Measurements from ENCODE around the gene KAT5. TPM values are rescaled to one million over a fixed set of nuclear protein-coding genes. Genes with fewer than 3 reads are reported as not detected.
A peak's percentile ranks its signal among the peaks of the same experiment; 100 is the strongest.
"Not testable (repeated sequence)": the region's sequence is repeated elsewhere in the genome, so short reads cannot be mapped to it uniquely, and the experiment has no call there.

Gene KAT5
- total RNA-seq, 1 donor from 2014 or later: 76.3 TPM

DNA sequence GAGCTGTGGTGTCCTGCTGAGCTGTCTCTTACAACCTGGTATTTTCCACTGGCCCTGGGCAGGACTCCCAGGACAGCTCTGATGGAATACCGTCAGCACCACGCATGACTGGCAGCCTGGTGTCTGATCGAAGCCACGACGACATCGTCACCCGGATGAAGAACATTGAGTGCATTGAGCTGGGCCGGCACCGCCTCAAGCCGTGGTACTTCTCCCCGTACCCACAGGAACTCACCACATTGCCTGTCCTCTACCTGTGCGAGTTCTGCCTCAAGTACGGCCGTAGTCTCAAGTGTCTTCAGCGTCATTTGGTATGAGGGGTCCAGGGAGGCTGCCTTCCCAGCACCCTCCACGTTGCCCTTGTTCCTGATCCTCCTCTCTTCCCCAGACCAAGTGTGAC is 2.4 kb downstream of the KAT5 start:
- intact Hi-C loops (cut with micrococcal nuclease): loop anchor here (5.0 kb wide), 3 partner anchors 58 to 288 kb away; partner anchors contain the start of genes BANF1, EIF1AD, FAM89B and ZNRD2
- no peak overlapping the region for H3K27ac Mint-ChIP-seq
- no peaks in the 10 kb centered on the region for H3K27me3 Mint-ChIP-seq (ENCODE audit: low read depth)
- peak overlapping the region; percentile 54 for H3K4me3 Mint-ChIP-seq (ENCODE audit: low read depth)
- H3K36me3 Mint-ChIP-seq (ENCODE audit: low read depth): peaks cover 65% of the 10 kb centered on the region
- no peak for DNase-seq (ENCODE audit: low spot score)
- peaks cover 32% of the 10 kb centered on the region for H3K4me1 Mint-ChIP-seq (ENCODE audit: low read depth)
- no peaks in the 10 kb centered on the region for H3K9me3 Mint-ChIP-seq

DNA sequence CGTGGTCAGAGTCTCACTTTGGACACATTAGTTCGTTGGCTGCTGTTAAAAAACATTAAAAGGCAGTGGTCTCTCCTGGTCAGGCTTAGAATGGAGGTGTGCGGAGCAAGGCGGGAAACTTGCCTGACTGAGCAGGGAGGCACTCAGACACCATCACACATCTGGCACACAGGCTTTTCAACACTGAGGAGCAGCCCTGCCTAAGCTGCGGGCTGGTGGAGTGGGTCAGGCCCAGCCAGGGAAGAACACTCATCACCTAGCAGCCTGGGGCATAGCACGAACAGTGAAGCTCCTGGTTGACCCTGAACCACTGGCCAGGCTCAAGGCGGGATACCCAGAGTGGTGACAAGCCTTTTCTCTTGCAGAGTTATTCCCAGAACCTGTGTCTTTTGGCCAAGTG is 4.2 kb downstream of the KAT5 start:
- intact Hi-C loops (cut with micrococcal nuclease): no loop called here
- no peaks in the 10 kb centered on the region for H3K9me3 Mint-ChIP-seq
- no peak for DNase-seq (ENCODE audit: low spot score)
- no peak overlapping the region for H3K4me3 Mint-ChIP-seq (ENCODE audit: low read depth)
- no peak overlapping the region for H3K27ac Mint-ChIP-seq
- no peaks in the 10 kb centered on the region for H3K27me3 Mint-ChIP-seq (ENCODE audit: low read depth)
- peaks cover 29% of the 10 kb centered on the region for H3K4me1 Mint-ChIP-seq (ENCODE audit: low read depth)
- H3K36me3 Mint-ChIP-seq (ENCODE audit: low read depth): peaks cover 72% of the 10 kb centered on the region

DNA sequence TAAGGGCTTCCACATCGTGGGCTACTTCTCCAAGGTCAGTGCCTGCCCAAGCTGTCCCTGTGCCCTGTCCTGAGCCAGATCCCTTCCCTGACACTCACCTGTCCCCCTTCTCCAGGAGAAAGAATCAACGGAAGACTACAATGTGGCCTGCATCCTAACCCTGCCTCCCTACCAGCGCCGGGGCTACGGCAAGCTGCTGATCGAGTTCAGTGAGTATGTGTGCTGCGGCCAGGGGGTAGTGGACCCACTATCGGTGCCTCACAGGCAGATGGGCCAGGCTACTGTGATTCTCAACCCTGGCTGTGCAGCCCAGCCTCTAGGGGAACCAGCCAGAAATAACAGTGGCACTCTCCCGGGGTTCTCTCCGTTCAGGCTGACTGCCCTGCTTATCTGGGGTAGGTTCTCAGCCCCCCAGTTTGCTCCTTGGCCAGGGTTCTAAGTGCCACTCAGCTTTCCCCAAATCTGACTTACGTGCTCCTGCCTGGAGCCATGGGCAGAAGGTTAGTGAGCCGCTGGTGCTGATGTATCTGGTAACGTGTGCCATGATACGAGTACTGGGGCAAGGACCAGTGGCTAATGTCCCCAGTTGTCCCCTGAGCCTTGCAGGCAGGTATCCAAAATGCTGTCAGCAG is 4.8 kb downstream of the KAT5 start:
- Mint-ChIP-seq H3K4me3 (ENCODE audit: low read depth) (no peak overlapping the region), H3K27ac (no peak overlapping the region), H3K9me3 (no peaks in the 10 kb centered on the region), H3K4me1 (ENCODE audit: low read depth) (peaks cover 29% of the 10 kb centered on the region), H3K36me3 (ENCODE audit: low read depth) (peaks cover 72% of the 10 kb centered on the region), H3K27me3 (ENCODE audit: low read depth) (no peaks in the 10 kb centered on the region)
- intact Hi-C loops (cut with micrococcal nuclease): no loop called here
- DNase-seq (ENCODE audit: low spot score): no peak

DNA sequence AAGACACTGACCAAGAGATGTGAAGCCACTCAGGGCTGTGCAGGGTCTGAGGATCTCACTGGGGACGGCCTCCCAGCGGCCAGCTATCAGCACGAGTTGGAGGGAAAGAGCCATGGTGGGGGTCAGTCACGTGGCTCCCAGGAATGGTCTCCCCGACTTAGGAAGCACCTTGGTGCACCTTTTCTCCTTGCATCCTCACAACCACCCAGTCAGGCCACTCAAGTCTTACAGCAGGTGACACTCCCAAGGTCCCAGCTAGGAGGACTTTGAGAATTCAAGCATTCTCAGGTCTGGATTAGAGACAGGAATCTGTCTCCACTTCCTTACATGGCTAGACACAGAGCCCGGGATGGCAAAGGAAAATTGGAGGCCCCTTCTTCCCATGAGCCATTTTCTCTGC is 5.9 kb downstream of the KAT5 start:
- H3K27me3 Mint-ChIP-seq (ENCODE audit: low read depth): no peaks in the 10 kb centered on the region
- H3K36me3 Mint-ChIP-seq (ENCODE audit: low read depth): peaks cover 68% of the 10 kb centered on the region
- peaks cover 25% of the 10 kb centered on the region for H3K4me1 Mint-ChIP-seq (ENCODE audit: low read depth)

DNA sequence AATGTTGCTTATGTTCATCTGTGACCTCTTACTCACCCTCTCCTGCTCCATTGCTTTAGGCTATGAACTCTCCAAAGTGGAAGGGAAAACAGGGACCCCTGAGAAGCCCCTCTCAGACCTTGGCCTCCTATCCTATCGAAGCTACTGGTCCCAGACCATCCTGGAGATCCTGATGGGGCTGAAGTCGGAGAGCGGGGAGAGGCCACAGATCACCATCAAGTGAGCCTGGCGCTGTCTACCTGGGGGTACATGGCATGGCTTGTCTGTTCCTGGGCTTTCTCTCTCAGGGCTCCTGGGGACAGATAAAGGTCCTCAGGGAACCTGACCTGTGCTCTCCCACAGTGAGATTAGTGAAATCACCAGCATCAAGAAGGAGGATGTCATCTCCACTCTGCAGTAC is 6.5 kb downstream of the KAT5 start:
- peaks cover 21% of the 10 kb centered on the region for H3K4me1 Mint-ChIP-seq (ENCODE audit: low read depth)
- H3K27ac Mint-ChIP-seq: no peak overlapping the region
- H3K27me3 Mint-ChIP-seq (ENCODE audit: low read depth): peaks cover 2% of the 10 kb centered on the region
- no peaks in the 10 kb centered on the region for H3K9me3 Mint-ChIP-seq
- peaks cover 62% of the 10 kb centered on the region for H3K36me3 Mint-ChIP-seq (ENCODE audit: low read depth)
- intact Hi-C loops (cut with micrococcal nuclease): no loop called here
- peak overlapping the region; percentile 96 for H3K4me3 Mint-ChIP-seq (ENCODE audit: low read depth)
- no peak for DNase-seq (ENCODE audit: low spot score)

More for the DNA sequence above, 5.9 kb downstream of the KAT5 start:
- Mint-ChIP-seq H3K9me3 (no peaks in the 10 kb centered on the region), H3K4me3 (ENCODE audit: low read depth) (no peak overlapping the region), H3K27ac (no peak overlapping the region)
- intact Hi-C loops (cut with micrococcal nuclease): no loop called here
- DNase-seq (ENCODE audit: low spot score): no peak

DNA sequence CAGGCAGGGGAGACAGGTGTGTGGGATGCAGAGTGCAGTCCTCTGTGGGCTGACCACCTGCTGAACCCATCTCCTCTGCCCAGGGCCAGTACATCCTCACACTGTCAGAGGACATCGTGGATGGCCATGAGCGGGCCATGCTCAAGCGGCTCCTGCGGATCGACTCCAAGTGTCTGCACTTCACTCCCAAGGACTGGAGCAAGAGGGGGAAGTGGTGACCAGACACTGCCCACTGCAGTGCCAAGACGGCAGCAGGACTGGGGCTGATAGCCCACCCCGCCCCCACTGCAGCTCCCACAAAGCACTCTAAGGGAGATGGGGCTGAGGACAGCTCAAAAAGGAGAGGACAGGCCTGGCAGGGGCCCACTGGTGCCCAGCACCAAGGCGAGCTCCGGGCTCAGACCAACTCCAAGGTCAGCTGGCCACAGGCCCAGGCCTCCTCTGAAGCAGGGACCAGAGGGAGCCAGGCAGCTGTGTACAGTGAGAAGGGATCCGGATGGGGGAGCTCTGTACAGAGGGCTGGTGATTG is 7.0 kb downstream of the KAT5 start:
- intact Hi-C loops (cut with micrococcal nuclease): no loop called here
- H3K4me1 Mint-ChIP-seq (ENCODE audit: low read depth): peaks cover 18% of the 10 kb centered on the region
- peaks cover 3% of the 10 kb centered on the region for H3K27me3 Mint-ChIP-seq (ENCODE audit: low read depth)
- H3K27ac Mint-ChIP-seq: no peak overlapping the region
- peaks cover 58% of the 10 kb centered on the region for H3K36me3 Mint-ChIP-seq (ENCODE audit: low read depth)
- H3K9me3 Mint-ChIP-seq: no peaks in the 10 kb centered on the region
- DNase-seq (ENCODE audit: low spot score): no peak
- peak overlapping the region; percentile 96 for H3K4me3 Mint-ChIP-seq (ENCODE audit: low read depth)

DNA sequence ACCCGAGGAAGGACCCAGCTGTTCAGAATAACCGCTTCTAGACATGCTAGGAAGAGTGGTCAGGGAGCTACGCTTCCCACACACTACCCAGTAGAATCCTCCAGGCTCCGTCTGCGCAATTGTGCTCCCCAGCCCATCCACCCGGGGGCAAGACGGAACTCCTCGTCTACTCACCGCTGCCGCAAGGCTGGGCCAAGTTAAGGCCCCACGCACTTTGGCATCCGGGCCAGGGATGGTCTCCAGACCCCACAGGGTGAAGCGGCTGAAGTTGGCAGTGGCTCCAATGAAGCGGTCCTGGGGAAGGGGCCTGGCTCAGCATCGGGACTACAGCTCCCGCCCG is 7.8 kb downstream of the KAT5 start:
- Mint-ChIP-seq H3K27ac (peak overlapping the region; percentile 90), H3K4me3 (ENCODE audit: low read depth) (peak overlapping the region; percentile 96), H3K4me1 (ENCODE audit: low read depth) (peaks cover 16% of the 10 kb centered on the region), H3K27me3 (ENCODE audit: low read depth) (peaks cover 3% of the 10 kb centered on the region), H3K36me3 (ENCODE audit: low read depth) (peaks cover 50% of the 10 kb centered on the region), H3K9me3 (no peaks in the 10 kb centered on the region)
- intact Hi-C loops (cut with micrococcal nuclease): loop anchor here (1.0 kb wide), 1 partner anchor 8 kb away; the partner anchor contains the start of gene KAT5
- DNase-seq (ENCODE audit: low spot score): no peak

DNA sequence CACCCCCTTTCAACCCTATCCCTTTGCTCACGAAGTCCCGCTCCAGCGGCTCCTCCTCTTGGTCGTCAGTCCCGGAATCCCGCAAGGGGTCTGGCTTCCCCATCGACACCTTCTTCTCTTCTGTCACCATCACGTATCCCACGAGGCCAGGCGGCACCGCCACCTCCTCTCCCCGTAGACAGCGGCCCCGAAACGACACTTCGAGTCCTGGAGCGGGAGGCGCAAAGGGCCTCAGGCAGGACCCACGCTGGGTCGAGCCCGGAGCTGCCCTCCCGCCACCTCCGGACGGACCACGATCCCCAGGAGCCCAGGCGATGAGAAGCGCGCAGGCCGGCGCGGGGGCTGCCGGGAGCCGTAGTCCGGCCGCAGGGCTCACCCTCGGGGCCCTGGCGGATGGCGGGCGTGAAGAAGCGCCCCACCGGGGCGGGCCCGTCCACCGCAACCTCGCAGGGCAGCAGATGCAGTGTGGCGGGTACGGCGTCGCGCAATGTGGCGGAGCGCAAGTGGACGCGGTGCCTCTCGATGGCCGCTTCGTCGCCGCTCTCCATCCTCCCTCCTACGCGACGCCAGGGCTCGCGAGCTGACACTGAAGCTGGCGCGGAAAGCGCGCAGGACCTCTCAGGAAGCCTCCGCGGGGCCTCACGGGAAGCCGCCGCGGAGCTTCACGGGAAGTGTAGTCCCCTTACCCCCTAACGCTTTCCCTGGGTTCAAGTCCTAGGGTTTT is 8.3 kb downstream of the KAT5 start, which contains the start of gene RNASEH2C:
TSS of gene RNASEH2C (minus strand) at position 588 of the 724 bp plus-strand sequence. CDS start at position 548, 40 bp downstream.
- Mint-ChIP-seq H3K36me3 (ENCODE audit: low read depth) (peaks cover 45% of the 10 kb centered on the region), H3K27me3 (ENCODE audit: low read depth) (peaks cover 5% of the 10 kb centered on the region), H3K27ac (peak within 1 kb of the TSS; percentile 90), H3K4me3 (ENCODE audit: low read depth) (peak within 1 kb of the TSS; percentile 96), H3K9me3 (no peaks in the 10 kb centered on the region), H3K4me1 (ENCODE audit: low read depth) (peaks cover 16% of the 10 kb centered on the region)
- intact Hi-C loops (cut with micrococcal nuclease): loop anchor here (1.0 kb wide), 1 partner anchor 8 kb away; the partner anchor contains the start of gene KAT5
- peak; percentile 76 for DNase-seq (ENCODE audit: low spot score)

DNA sequence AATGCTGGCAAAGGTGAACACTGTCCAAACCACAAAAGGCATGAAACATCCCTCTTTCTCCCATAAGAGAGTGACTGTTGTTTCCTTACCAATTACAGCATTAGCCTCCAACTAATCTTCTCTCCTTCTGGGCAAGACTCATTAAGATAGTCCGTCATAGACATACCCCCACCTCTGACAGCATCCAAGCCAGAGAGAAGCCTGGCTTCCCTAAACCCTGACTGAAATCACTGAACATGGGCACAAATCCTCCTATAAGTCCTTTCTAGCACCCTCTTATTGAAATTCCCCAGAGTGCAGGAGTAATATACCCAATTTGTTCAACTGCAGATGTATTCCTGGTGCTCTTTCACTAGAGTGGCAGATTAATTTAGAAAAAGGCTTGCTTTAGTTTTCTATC is 10.2 kb downstream of the KAT5 start:
- no peak for DNase-seq (ENCODE audit: low spot score)
- Mint-ChIP-seq H3K9me3 (no peaks in the 10 kb centered on the region), H3K4me3 (ENCODE audit: low read depth) (no peak overlapping the region), H3K27me3 (ENCODE audit: low read depth) (peaks cover 8% of the 10 kb centered on the region), H3K27ac (no peak overlapping the region), H3K36me3 (ENCODE audit: low read depth) (peaks cover 29% of the 10 kb centered on the region), H3K4me1 (ENCODE audit: low read depth) (peaks cover 14% of the 10 kb centered on the region)
- intact Hi-C loops (cut with micrococcal nuclease): no loop called here

DNA sequence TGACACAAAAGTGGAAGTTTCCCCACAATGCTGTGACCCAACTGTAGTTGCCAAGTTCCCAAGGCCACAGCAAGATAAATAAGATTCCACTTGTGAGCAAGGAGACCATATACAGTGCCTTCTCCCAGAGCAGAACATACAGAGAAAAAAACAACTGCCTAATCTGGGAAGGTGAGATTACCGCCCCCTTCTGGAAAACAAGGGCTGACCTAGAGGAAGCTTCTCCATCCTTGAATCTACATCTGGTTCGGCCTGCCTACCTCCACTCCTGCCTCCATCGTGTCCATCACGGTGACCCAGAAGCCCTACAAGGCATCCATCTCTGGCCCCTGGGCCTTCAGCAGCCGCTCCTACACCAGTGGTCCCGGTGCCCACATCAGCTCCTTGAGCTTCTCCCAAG is 14.6 kb downstream of the KAT5 start:
- peaks cover 16% of the 10 kb centered on the region for H3K27me3 Mint-ChIP-seq (ENCODE audit: low read depth)
- no peaks in the 10 kb centered on the region for H3K4me1 Mint-ChIP-seq (ENCODE audit: low read depth)
- DNase-seq (ENCODE audit: low spot score): no peak
- intact Hi-C loops (cut with micrococcal nuclease): no loop called here
- H3K36me3 Mint-ChIP-seq (ENCODE audit: low read depth): no peaks in the 10 kb centered on the region
- no peak overlapping the region for H3K4me3 Mint-ChIP-seq (ENCODE audit: low read depth)
- no peak overlapping the region for H3K27ac Mint-ChIP-seq
- no peaks in the 10 kb centered on the region for H3K9me3 Mint-ChIP-seq

DNA sequence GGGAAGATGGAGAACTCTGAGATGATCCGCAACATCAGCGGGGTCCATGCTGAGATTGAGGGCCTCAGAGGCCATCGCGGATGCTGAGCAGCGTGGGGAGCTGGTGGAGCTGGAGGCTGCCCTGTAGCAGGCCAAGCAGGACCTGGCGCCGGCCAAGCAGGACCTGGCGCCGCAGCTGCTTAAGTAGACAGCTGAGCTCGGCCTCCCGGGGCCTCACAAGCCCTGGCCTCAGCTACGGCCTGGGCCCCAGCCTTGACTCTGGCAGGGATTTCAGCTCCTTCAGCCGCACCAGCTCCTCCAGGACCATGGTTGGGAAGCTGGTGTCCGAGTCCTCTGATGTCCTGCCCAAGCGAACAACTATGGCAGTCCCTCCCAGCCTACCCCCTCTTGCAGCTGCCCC is 15.8 kb downstream of the KAT5 start:
- Mint-ChIP-seq H3K9me3 (no peaks in the 10 kb centered on the region), H3K4me3 (ENCODE audit: low read depth) (no peak overlapping the region), H3K4me1 (ENCODE audit: low read depth) (no peaks in the 10 kb centered on the region), H3K27ac (no peak overlapping the region), H3K36me3 (ENCODE audit: low read depth) (no peaks in the 10 kb centered on the region), H3K27me3 (ENCODE audit: low read depth) (peaks cover 21% of the 10 kb centered on the region)
- DNase-seq (ENCODE audit: low spot score): no peak
- intact Hi-C loops (cut with micrococcal nuclease): no loop called here

DNA sequence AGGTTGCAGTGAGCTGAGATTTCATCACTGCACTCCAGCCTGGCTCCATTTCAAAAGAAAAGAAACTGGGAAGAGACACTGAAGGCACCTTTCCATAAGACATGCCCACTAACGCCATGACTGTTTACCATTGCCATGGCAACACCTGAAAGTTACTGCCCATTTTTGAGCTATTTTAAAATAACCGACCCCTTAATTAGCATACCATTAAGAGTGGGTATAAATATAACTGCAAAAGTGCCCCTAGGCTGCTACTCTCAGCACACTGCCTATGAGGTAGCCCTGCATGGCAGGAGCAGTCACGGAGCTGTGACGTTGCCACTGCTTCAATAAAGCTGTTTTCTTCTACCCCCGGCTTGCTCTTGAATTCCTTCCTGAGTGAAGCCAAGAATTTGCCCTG is 18.4 kb downstream of the KAT5 start:
- no peak overlapping the region for H3K4me3 Mint-ChIP-seq (ENCODE audit: low read depth)
- peaks cover 24% of the 10 kb centered on the region for H3K27me3 Mint-ChIP-seq (ENCODE audit: low read depth)
- no peaks in the 10 kb centered on the region for H3K36me3 Mint-ChIP-seq (ENCODE audit: low read depth)
- no peak for DNase-seq (ENCODE audit: low spot score)
- H3K9me3 Mint-ChIP-seq: no peaks in the 10 kb centered on the region
- no peaks in the 10 kb centered on the region for H3K4me1 Mint-ChIP-seq (ENCODE audit: low read depth)
- no peak overlapping the region for H3K27ac Mint-ChIP-seq
- intact Hi-C loops (cut with micrococcal nuclease): no loop called here

DNA sequence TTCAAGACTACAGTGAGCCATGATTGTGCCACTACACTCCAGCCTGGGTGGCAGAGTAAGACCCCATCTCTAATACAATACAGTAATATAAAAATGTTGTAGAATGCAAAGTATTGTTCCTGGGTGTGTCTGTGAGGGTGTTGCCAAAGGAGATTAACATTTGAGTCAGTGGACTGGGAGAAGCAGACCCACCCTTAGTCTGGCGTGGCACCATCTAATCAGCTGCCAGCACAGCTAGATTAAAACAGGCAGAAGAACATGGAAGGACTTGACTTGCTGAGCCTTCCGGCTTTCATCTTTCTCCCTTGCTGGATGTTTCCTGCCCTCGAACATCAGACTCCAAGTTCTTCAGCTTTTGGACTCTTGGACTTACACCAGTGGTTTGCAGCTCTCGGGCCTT is 23.1 kb downstream of the KAT5 start:
- H3K4me3 Mint-ChIP-seq (ENCODE audit: low read depth); H3K4me1 Mint-ChIP-seq (ENCODE audit: low read depth); DNase-seq (ENCODE audit: low spot score); H3K36me3 Mint-ChIP-seq (ENCODE audit: low read depth); H3K27ac Mint-ChIP-seq; intact Hi-C loops (cut with micrococcal nuclease): not testable (repeated sequence)
- peaks cover 12% of the 10 kb centered on the region for H3K9me3 Mint-ChIP-seq
- H3K27me3 Mint-ChIP-seq (ENCODE audit: low read depth): peaks cover 39% of the 10 kb centered on the region

Data from activated T-helper 2 cell treated with anti-CD3 and anti-CD28 coated beads, Interferon-gamma antibody, Interleukin-2, Interleukin-4, amounts not matched to agents 10 μg/mL and 5 μg/mL and 100 μg/mL, durations not matched to agents 14 hours and 24 hours and 36 hours (primary cell).